GM12865 (cell line): ENCODE measurements around the gene HIPK2.

Source experiments
- DNase-seq: peaks from one replicate; pipeline ENCODE4 v3.0.0; 2010; ENCODE audit warnings: low read depth
- H3K4me3 ChIP-seq: 2 replicates; pipeline ENCODE4 v1.5.1; 2011; ENCODE audit warnings: mild to moderate bottlenecking, low read depth, low read length, control low read depth
- CTCF ChIP-seq: IDR thresholded peaks from 2 replicates; pipeline ENCODE4 v1.5.1; 2011; ENCODE audit warnings: low read length, control low read depth, low read depth, inconsistent platforms; ENCODE audit not compliant: insufficient read depth; ENCODE audit errors: missing control alignments

HIPK2 gene

DNA sequence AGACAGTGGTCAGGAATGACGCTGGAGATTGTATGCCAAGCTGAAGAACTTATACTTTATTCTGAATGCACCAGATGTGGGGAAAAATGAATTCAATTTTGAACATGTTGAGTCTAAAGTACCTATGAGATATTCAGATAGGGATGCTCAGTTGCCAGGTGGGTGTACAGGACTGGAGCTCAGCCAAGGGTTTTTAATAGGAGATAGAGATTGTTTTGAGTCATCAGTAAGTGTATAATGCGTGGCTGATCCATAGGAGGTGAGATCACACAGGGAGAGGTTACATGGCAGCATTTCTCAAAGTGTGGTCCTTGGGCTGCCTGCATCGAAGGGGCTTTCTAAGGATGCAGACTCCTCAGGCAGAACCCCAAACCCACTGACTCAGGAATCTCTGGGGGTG lies 6.8 kb upstream of the HIPK2 start:
- DNase-seq = no peak
- no peak overlapping the region for H3K4me3 ChIP-seq
- no peak for TF ChIP-seq CTCF

DNA sequence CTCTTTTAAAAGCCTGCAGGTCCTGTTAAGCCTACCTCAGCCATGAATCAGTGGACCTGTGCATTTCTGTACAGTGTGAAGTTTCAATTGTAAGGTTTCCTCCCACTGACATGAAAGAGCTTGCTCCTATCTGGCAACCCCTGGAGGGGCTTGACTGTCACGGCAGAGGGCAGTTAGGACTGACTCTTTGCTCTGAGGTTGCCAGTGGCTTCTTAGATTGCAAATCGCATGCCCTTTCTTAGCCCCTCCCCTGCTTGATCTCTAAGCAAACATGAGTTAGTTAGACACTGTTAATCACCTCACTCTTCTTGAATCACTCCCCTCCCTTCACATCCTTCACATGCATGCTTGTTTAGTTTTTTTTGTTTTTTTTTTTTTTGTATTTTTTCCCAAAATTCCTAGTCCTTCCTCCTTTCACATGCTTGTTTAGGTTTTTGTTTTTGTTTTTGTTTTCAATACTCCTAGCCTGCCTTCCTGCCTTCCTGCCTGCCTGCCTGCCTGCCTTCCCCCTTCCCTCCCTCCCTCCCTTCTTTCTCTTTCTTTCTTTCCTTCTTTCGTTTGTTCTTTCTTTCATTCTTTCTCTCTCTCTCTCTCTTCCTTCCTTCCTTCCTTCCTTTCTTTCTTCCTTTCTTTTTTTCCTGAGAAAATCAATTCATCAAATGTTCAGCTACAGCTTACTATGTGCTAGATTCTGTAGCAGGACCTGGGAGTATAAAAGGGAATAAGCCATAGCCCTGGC lies 6.0 kb upstream of the HIPK2 start:
- no peak for DNase-seq
- no peak for TF ChIP-seq CTCF

GRCh38 chr7:139782932-139783331 lies 5.1 kb upstream of the HIPK2 start:
- DNase-seq = no peak
- no peak overlapping the region for H3K4me3 ChIP-seq
- TF ChIP-seq CTCF = no peak

More for the DNA sequence above, 6.0 kb upstream of the HIPK2 start:
- no peak overlapping the region for H3K4me3 ChIP-seq

- no peak for DNase-seq
- TF ChIP-seq CTCF = no peak
- peak overlapping the region; percentile 96 for H3K4me3 ChIP-seq
Measured at GRCh38 chr7:139777133-139777891, 486 bp downstream of the HIPK2 start.

GRCh38 chr7:139776486-139777132 lies 1.2 kb downstream of the HIPK2 start:
- H3K4me3 ChIP-seq = peak overlapping the region; percentile 96
- DNase-seq = peak; percentile 56
- no peak for TF ChIP-seq CTCF

- DNase-seq = peak; percentile 87
- peak; percentile 64 for TF ChIP-seq CTCF
- peak overlapping the region; percentile 96 for H3K4me3 ChIP-seq
Measured at GRCh38 chr7:139775829-139776266, 1.9 kb downstream of the HIPK2 start.
